HG03139 (cell line): ENCODE measurements around the gene COL25A1.
"Not testable (repeated sequence)": the region's sequence is repeated elsewhere in the genome, so short reads cannot be mapped to it uniquely, and the experiment has no call there.

Experiments
- ATAC-seq: cut with Tn5 transposase; IDR thresholded peaks from one replicate; pipeline ENCODE4 v1.9.1; 2021; ENCODE audit not compliant: unreplicated experiment

The COL25A1 gene

DNA sequence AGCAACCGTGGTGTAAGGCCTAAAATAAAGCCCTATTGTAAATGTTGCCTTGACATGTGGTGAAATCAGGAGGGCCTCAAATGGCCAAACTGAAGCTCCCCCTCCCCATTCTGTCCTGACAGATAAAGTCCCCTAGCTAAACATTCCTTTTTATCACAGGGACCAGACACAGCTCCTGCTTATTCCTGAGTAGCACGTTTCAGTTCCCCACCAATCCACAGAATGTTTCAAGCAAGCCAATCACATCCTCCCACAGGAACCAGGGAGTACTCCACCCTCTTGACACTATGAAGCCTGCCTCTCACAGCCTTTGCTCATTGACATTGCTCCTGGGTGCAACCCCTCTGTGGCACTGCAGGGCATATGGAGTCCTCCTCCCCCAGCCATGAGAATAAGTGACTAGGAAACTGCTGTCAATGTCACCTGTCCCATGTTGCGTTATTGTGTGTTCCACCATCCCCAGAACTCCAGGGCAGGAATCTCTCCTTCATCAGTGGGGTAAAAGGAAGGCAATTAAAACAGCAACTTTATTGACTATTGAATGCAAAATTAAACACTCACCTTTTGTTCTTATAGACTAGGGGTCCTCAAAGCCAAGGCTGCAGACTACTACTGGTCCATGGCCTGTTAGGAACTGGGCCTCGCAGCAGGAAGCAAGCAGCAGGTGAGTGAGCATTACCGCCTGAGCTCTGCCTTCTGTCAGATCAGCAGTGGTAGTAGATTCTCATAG is 128.1 kb downstream of the COL25A1 start:
- ATAC-seq, result no peak

DNA sequence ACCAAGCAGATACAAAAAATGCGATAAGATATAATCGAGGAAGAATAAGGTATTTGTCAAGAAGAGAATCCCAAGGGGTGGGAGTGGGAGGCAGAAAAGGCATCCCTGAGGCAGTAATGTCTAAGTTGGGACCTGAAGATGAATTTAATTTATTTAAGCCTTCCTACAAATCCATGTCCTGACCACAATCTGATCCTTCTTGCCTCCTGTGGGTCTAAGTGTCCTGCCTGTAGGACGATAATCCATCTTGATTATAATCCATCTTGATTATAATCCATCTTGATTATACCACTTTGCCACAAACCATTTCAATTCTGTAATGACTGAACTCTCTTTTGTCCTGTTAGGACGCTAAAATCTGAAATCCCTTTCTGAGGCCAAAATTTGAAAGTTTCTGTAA is 130.2 kb downstream of the COL25A1 start:
- ATAC-seq, result no peak

- ATAC-seq, result no peak
These were observed 131.4 kb downstream of the COL25A1 start for GRCh38 chr4:109171070-109171469.

- ATAC-seq, result no peak
These were observed 133.3 kb downstream of the COL25A1 start for GRCh38 chr4:109169170-109169569.

- no peak for ATAC-seq
These were observed 135.9 kb downstream of the COL25A1 start for GRCh38 chr4:109166586-109166985.

DNA sequence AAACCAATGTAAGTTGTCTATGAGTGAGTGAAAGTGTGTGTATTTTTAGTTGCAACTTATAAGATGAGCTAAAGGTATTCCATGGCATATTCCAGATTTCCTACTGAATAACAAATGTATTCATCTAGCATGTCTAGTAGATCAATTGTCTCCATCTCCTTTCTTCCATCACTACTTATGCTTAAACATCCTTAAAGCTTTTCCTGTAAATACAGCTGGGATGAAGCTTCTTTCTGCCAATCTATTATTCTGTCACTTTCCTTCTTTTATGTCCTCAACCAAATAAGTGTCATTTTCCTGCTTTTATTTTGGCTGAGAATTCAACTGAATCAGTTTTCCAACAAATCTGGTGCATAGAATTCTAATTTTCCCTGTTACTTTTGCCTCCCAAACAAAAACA is 136.3 kb downstream of the COL25A1 start:
- ATAC-seq, result no peak

DNA sequence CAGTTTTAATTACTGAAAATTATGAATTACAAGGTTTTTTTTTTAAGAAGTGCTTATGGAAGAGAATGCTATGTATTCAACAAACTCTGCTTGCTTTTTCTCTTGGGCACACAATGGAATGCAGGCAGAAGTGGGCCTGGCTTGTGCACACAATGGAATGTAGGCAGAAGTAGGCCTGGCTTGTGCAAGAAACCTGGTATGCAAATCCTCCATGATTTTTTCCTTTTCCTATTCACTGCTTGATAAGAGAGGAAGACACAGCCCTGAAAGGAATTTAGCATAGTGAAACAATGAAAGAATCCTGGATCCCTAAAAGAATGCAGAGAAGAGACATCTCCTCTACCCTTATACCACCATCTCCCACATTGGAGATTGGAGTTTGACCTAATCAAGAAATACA is 138.4 kb downstream of the COL25A1 start:
- no peak for ATAC-seq

GRCh38 chr4:109163493-109163892 is 139.0 kb downstream of the COL25A1 start:
- no peak for ATAC-seq

- ATAC-seq, result no peak
These were observed 139.7 kb downstream of the COL25A1 start for GRCh38 chr4:109162759-109163158.

GRCh38 chr4:109160494-109160893 is 142.0 kb downstream of the COL25A1 start:
- ATAC-seq, result no peak

- ATAC-seq, result no peak
These were observed 144.8 kb downstream of the COL25A1 start for GRCh38 chr4:109157696-109158095.

- ATAC-seq, result no peak
These were observed 145.3 kb downstream of the COL25A1 start for GRCh38 chr4:109157205-109157604.

DNA sequence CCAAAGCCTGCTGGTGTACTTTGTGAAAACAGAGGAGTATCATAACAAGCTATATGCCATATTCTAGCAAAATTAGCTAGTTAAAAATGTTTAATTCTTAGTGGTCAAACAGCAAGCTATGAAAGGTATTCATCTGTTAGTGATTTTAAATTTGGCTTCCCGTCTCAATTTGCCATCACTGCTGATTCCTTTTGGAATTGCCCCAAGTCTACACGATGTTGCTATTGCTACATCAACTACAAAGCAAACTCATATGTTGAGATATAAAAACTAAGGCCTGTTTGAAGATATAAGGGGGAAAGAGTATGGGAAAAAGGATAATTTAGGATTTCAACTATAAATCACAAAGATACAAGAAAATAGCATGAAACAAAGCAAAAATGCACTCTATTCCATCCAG is 146.1 kb downstream of the COL25A1 start:
- no peak for ATAC-seq

DNA sequence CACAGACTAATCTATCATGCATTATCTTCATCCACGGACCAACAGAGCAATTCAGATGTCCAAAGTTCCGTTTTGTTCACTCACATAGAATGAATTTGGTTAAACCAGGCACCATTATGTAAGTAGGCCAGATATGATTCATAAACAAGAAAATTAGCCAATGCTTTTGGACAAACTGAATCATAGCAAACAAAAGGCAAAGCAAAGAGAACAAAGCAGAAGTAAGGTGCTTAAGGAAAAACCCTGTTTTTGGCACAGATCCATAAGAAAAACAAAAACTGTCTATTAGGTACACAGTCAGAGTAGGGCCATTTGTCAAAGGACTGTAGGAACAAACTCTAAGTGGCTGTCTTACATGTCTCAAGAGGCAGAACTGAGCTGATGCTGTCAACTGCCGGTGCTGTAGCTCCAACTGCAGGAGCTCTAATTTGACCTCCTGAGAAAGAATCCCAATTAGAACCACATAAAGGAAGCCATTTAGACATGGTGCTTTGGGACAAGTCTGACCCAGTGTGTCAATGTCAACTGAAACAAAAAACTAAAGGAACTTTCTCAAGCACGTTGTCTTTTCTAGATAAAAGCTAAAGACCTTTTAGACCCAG is 146.7 kb downstream of the COL25A1 start:
- ATAC-seq, result no peak

- no peak for ATAC-seq
These were observed 147.4 kb downstream of the COL25A1 start for GRCh38 chr4:109155084-109155483.

GRCh38 chr4:109154424-109154823 is 148.0 kb downstream of the COL25A1 start:
- ATAC-seq, result no peak

GRCh38 chr4:109149836-109150235 is 152.6 kb downstream of the COL25A1 start:
- no peak for ATAC-seq

- no peak for ATAC-seq
These were observed 153.8 kb downstream of the COL25A1 start for GRCh38 chr4:109148577-109149075.

DNA sequence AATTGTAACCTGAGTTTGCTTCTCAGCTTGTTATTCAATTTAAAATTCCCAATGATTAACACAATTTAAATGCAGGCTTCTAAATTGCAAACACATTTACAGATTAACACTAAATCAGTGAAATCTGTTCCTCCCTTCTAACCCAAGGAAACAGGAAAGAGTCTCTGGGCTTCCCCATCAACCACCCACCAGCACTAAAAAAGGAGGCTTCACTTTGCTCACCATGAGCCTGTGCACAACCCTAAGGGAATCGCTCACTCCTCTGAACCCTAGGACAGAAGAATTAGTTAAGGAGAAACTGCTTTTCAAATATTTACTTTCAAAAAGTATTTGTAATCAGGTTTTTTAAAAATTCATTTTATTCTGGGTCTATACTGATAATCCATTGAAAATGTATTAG is 155.3 kb downstream of the COL25A1 start:
- ATAC-seq, result no peak

DNA sequence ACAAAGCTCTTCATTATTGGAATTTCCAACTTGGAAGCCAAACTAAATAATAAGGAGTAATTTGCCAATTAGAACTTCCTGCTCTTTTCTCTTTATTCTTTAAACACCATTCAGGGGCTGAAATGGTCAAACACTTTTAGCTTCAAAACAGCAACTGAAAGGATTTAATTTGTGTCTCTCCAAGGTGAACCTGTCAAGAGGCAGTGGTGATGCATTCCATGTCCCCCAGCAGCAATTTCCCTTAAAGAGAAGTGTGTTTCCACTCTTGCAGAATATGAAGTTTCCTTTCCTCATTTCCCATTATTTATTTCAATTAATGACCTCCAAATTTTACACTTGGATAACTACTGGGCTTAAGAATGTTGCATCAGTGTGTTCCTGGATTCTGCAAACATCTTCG is 156.0 kb downstream of the COL25A1 start:
- no peak for ATAC-seq

GRCh38 chr4:109138125-109138524 is 164.3 kb downstream of the COL25A1 start:
- ATAC-seq, result not testable (repeated sequence)

GRCh38 chr4:109134921-109135320 is 167.5 kb downstream of the COL25A1 start:
- ATAC-seq, result no peak

DNA sequence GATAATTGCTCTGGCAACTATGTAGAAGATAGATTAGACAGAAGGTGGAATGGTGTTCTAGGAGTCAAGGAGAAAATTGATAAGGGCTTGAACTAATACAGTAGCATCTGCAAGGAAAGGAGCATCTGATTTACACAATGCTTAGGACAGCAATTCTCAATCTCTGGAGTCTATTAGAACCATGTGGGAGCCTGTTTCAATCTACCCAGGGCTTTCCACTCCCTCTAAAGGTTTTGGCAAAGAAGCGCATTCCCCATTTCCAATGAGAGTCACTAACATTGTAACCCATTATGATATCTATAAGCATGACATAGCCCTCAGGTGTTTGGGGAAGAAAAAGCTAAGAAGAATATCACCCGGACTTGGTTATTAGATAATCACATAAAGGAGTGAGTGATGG is 168.2 kb downstream of the COL25A1 start:
- ATAC-seq, result no peak
